Mononuclear cell (primary cell): Measurements from ENCODE around the gene KIF26B. TPM values are rescaled to one million over a fixed set of nuclear protein-coding genes. Genes with fewer than 3 reads are reported as not detected.

Experiments used
- H3K27me3 ChIP-seq: 2 replicates; pipeline ENCODE4 v1.6.0; 2011; ENCODE audit warnings: low read length, control low read depth; ENCODE audit not compliant: insufficient read depth
- H3K4me1 ChIP-seq: 2 replicates; pipeline ENCODE4 v1.5.1; 2011; ENCODE audit warnings: mild to moderate bottlenecking, low read length, control low read depth; ENCODE audit not compliant: insufficient read depth
- H3K4me3 ChIP-seq: 2 replicates; pipeline ENCODE4 v1.5.1; 2011; ENCODE audit warnings: mild to moderate bottlenecking, low read length, moderate library complexity
- H3K9me3 ChIP-seq: 2 replicates; pipeline ENCODE4 v1.5.1; 2011; ENCODE audit warnings: low read depth, mild to moderate bottlenecking, control low read depth, low read length
- total RNA-seq: library from RNA; depleted of rRNA; stranded (reverse); fragments of >200 nt; gene quantifications from one replicate; pipeline ENCODE4 v1.2.3, GENCODE V29; 2012

The KIF26B gene
- total RNA-seq, 1 donor, result 0.31 TPM

- H3K9me3 ChIP-seq, result no peaks in the 10 kb centered on the region
- no peak overlapping the region for H3K4me3 ChIP-seq
- no peaks in the 10 kb centered on the region for H3K27me3 ChIP-seq
- no peaks in the 10 kb centered on the region for H3K4me1 ChIP-seq
Observed at GRCh38 chr1:245375789-245376460, 221.1 kb downstream of the KIF26B start.

GRCh38 chr1:245377854-245378253 is 223.1 kb downstream of the KIF26B start:
- H3K4me1 ChIP-seq, result no peaks in the 10 kb centered on the region
- no peaks in the 10 kb centered on the region for H3K27me3 ChIP-seq
- H3K4me3 ChIP-seq, result no peak overlapping the region
- no peaks in the 10 kb centered on the region for H3K9me3 ChIP-seq

- Histone ChIP-seq H3K9me3 (no peaks in the 10 kb centered on the region), H3K4me1 (no peaks in the 10 kb centered on the region), H3K27me3 (no peaks in the 10 kb centered on the region), H3K4me3 (no peak overlapping the region)
Observed at GRCh38 chr1:245378311-245378722, 223.5 kb downstream of the KIF26B start.

GRCh38 chr1:245378745-245379144 is 224.0 kb downstream of the KIF26B start:
- Histone ChIP-seq H3K9me3 (no peaks in the 10 kb centered on the region), H3K4me3 (no peak overlapping the region), H3K27me3 (no peaks in the 10 kb centered on the region), H3K4me1 (no peaks in the 10 kb centered on the region)

DNA sequence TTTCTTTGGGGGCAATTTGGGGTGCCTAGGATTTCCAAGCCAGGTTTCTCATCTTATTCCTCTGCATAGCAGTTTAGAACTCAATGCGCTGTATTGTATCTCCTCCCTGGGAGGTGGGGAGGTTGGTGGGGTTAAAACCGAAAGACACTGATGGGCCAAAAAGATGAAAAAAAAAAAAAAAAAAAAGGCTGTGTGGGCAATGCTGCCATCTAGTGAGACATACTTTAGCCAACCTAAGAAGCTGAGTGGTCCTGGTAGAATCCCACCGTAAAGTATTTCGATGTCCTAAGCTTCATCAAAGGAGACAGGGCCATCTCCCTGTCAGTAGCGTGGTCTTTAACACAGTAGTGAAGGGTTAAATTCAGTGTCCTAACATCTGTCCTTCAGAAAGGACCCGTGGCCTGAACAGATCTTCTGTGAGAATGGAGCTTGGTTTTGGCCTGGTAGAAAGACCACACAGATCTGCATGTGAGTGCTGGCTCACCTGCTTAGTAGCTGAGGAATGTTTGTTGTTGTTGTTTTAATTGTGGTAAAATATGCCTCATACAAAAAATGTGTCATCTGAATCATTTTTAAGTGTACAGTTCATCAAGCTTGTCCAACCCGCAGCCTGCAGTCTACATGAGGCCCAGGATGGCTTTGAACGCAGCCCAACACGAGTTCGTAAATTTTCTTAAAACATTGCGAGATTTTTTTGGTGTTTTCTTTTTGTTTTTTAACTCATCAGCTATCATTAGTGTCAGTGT is 226.2 kb downstream of the KIF26B start:
- Histone ChIP-seq H3K4me3 (no peak overlapping the region), H3K4me1 (no peaks in the 10 kb centered on the region), H3K27me3 (no peaks in the 10 kb centered on the region), H3K9me3 (no peaks in the 10 kb centered on the region)

- Histone ChIP-seq H3K27me3 (no peaks in the 10 kb centered on the region), H3K4me3 (no peak overlapping the region), H3K4me1 (no peaks in the 10 kb centered on the region), H3K9me3 (no peaks in the 10 kb centered on the region)
Observed at GRCh38 chr1:245382981-245383380, 228.2 kb downstream of the KIF26B start.

GRCh38 chr1:245383396-245384330 is 228.9 kb downstream of the KIF26B start:
- no peaks in the 10 kb centered on the region for H3K27me3 ChIP-seq
- no peak overlapping the region for H3K4me3 ChIP-seq
- no peaks in the 10 kb centered on the region for H3K9me3 ChIP-seq
- no peaks in the 10 kb centered on the region for H3K4me1 ChIP-seq

- Histone ChIP-seq H3K4me1 (no peaks in the 10 kb centered on the region), H3K9me3 (no peaks in the 10 kb centered on the region), H3K4me3 (no peak overlapping the region), H3K27me3 (no peaks in the 10 kb centered on the region)
Observed at GRCh38 chr1:245386297-245386971, 231.6 kb downstream of the KIF26B start.

- Histone ChIP-seq H3K9me3 (no peaks in the 10 kb centered on the region), H3K27me3 (no peaks in the 10 kb centered on the region), H3K4me1 (no peaks in the 10 kb centered on the region), H3K4me3 (no peak overlapping the region)
Observed at GRCh38 chr1:245388687-245389086, 233.9 kb downstream of the KIF26B start.

- H3K9me3 ChIP-seq, result no peaks in the 10 kb centered on the region
- no peak overlapping the region for H3K4me3 ChIP-seq
- H3K4me1 ChIP-seq, result no peaks in the 10 kb centered on the region
- H3K27me3 ChIP-seq, result no peaks in the 10 kb centered on the region
Observed at GRCh38 chr1:245389873-245390272, 235.1 kb downstream of the KIF26B start.

DNA sequence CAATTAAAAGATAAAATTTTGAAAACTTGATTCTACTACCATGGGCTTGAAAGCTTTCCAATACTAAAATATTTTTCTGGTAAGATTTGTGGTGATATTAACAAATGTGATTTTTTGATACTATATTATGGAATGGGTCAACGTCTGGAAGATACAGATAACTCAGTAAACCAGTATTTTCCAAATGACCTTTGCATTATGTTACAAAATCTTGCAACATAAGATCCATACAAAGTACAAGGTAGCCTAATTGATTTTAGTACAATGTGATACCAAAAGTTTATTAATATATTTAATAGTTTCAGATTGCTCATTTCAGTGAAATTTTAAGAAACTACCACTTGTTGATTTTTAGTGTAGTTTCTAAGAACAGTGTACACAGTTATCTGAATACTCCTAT is 236.2 kb downstream of the KIF26B start:
- H3K4me3 ChIP-seq, result no peak overlapping the region
- H3K4me1 ChIP-seq, result no peaks in the 10 kb centered on the region
- no peaks in the 10 kb centered on the region for H3K27me3 ChIP-seq
- H3K9me3 ChIP-seq, result no peaks in the 10 kb centered on the region

- no peaks in the 10 kb centered on the region for H3K4me1 ChIP-seq
- H3K9me3 ChIP-seq, result no peaks in the 10 kb centered on the region
- no peaks in the 10 kb centered on the region for H3K27me3 ChIP-seq
- no peak overlapping the region for H3K4me3 ChIP-seq
Observed at GRCh38 chr1:245393694-245394093, 238.9 kb downstream of the KIF26B start.

DNA sequence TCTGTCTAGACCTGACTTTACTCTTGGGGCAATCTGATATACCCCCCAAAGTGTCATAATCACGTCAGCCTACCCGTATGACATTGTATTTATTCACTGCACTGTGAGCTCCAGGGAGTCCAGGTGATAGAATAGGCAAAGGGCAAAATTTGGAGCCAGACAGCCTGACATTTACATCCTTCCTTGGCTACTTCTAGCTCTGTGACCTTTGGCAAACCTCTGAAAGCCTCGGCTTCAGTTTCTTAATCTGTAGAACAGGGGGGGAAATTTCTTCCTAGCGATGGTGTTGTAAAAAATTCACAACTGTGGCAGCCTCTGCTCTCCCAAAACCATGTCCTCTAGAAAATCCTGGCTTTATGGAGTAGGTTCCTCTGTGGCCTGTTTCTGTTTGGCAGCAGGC is 240.9 kb downstream of the KIF26B start:
- no peaks in the 10 kb centered on the region for H3K27me3 ChIP-seq

GRCh38 chr1:245396615-245397014 is 241.8 kb downstream of the KIF26B start:
- H3K4me3 ChIP-seq, result no peak overlapping the region
- no peaks in the 10 kb centered on the region for H3K4me1 ChIP-seq
- H3K9me3 ChIP-seq, result no peaks in the 10 kb centered on the region
- no peaks in the 10 kb centered on the region for H3K27me3 ChIP-seq

More for the DNA sequence above, 240.9 kb downstream of the KIF26B start:
- Histone ChIP-seq H3K9me3 (no peaks in the 10 kb centered on the region), H3K4me3 (no peak overlapping the region), H3K4me1 (no peaks in the 10 kb centered on the region)
